ENCODE data around the gene EBP.
A peak's percentile ranks its signal among the peaks of the same experiment; 100 is the strongest.

EBP gene

DNA sequence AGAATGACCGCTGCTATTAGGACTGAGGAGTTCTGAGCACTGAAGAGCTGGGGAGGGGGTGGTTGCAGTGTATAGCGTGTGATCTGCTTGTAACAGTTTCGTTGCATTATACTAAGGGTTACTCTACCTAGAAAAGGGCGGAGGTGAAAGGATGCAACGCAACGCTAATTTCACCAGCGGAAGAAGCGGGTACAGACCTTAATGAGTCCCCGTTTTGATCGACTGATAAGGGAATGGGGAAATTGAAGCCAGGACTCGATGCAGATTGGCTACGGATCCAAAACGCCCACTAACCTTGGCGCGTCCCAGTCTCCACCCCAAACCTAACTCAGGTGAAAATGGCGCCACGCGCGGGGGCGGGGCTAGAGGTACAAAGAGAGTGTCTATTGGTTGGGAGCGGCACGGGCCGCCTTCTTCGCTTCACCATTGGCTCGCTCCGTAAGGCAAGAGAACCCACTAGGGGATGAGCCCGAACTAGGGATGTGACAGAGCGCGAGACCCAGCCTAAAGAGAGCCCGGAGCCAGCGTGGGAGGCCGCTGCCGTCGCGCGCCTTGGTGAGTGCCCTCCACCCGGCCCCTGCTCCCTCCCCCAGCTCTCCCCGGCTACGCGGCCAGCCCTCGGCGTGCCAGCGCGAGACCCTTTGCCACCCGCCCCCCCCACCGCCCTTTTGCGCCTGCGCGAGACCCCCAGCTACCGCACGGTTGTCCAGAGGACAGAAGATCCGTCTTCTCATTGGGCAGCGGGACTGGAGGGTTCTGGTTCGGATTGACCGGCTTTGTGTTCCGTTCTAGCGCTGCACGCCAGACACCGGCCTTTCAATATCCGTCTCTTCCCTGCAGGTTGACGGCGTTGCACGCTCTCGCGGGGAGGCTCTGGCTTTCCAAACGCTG lies at the start of gene EBP:
EBP (plus strand) TSS at position 456 of the 891 bp plus-strand sequence. CDS start 1,964 bp downstream, outside the sequence.
- DNase-seq: peak; percentile 90 to 96 (median 94)

DNA sequence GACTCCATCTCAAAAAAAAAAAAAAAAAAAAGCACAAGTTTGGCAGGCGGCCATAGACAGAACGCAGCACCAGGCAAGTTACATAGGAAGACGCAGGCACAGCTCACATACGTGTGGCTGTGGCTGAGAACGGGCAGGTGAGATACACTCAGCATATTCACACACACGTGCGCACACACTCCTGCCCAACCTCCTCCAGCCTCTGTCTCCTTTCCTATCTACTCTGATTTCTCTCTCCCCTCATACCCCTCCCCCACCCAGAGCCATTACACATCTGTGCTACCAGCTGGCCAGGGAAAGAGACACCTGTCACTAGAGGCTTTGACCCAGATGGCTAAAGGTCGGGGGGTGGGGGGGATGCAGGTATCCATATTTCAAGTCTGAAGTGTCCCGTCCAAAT lies 49.4 kb upstream of the EBP start:
- no peak for DNase-seq

DNA sequence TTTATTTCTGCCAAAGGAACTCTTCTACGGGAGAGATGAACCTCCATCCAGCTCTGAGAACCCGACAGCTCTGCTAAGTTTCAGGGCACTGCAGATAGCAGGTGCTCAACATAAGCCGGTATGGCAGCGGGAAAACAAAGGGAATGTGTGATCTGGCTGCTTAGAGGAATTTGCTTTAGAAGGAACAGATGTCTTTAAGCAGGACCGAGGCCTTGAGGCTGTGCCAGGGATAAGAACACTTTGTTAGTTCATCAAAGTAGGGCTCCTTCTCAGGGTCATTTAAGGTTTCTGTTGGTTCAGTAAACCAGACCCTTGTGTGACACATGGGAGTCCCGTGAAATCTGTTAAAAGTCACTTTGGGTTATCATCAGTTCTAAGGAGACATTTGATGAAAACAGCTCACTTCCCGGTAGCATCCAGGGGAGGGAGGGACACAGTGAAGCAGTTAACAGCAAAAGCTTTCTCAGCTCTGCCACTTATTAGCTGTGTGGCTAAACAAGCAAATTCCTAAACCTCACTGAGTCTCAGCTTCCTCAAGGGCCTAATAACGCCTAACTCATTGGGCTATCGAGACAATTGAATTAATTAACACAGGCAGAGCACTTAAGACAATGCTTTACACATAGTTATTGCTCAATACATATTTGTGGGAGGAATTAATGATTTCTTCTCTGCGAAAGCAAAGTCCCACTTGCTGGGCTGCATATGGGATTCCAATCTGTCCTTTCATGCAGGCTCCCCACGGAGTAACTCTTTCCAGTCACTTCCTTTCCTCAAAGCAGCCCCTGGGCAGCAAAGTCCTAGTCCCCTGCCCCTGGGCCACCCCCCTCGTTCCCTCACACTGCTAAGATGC lies 48.5 kb upstream of the EBP start:
- no peak for DNase-seq

DNA sequence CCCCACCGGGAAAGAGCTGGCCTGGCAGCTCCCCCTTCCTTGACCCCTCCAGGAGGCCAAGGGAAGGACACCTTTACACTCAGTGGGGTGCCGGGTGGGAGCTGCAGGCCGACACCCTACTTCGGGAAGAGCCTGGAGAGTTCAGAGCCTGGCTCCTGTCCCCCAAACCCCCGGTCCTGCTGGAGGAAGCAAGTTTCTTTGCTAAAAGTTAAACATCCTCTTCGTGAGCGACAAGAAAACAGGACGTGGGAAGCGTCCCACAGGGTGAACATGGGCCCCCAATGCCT lies 48.0 kb upstream of the EBP start:
- no peak for DNase-seq

DNA sequence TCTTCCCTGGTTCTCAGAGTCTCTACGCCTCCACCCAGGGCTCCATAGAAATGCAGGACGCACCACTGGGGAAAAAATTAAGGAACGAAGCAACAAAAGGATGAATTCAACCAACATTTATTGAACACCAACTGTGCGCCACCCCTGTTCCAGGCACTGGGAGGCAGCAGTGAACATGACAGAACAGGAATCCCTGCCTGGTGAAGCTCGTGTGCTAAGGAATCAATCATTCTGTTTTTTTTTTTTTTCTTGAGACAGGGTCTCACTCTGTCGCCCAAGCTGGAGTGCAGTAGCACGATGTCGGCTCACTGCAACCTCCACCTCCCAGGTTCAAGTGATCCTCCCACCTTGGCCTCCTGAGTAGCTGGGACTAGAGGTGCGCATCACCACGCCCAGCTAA lies 47.5 kb upstream of the EBP start:
- DNase-seq: no peak

DNA sequence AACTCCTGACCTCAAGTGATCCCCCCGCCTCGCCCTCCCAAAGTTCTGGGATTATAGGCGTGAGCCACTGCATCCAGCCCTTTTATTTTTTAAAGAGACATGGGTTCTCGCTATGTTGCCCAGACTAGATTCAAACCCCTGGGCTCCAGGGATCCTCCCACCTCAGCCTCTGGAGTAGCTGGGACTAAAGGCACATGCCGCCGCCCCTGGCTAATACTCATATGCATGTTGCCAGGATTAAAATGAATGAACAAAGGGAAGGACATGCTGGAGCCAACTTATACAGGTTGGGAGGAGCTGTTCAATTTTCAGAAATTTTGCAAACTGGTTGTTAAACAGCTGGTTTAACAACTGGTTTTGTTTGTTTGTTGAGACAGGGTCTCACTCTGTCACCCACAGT lies 47.0 kb upstream of the EBP start:
- no peak for DNase-seq

DNA sequence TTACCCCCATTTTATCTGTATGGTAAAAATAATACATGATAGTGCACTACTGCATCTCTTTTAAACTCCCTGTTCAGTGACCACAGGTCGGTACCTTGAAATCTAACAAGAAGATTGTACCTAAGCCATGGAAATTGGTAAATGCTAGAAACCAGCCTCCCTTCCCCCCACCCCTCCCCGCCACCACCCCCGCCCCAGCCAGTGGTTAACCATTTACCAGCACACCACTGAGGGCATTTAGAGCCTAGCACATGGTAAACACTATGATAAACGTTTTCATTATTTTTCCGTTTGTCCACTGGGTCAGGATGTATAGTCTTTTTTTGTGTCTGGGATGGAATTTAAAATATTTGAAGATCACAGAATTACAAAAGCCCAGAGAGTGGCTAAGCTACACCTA lies 46.3 kb upstream of the EBP start:
- no peak for DNase-seq

DNA sequence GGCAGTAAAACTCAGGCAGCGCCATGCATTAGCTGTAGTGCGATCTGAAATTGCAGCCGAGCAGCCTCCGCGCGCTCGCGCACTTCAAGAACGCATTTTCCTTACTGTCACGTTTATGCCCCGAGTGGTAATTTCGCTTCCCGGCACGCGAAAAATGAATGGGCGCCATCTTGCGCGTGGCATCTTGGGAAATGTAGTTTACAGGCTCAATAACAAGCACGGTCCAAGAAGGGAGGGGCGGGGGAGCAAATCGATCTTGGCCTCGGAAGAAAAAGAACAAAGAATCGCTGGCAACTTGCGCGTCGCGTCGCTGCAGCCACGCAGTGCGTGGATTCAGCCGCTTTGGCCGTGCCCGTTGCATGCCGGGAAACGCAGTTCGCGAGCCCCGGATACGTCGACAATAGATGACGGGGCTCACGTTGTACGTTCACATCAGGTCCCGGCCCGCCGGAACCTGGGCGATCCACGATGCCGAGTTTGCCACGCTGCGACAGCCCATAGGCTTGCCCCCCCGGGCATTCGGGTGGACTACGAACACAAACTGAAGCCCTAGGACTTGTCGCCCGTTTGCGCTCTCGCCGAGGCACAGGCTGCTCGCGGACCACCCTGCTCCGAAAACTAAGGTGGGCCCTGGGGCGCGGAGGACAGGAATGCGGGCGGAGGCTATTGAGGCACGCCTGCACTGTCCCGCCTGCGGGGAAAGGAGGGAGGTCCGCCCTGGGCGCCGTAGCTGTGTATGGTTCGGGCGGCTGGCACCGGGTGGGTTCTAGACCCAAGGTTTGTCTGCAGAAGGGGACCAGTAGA lies 45.6 kb upstream of the EBP start, which contains the start of gene FTSJ1:
FTSJ1 (plus strand) TSS at position 426 of the 804 bp plus-strand sequence. CDS start 1,849 bp downstream, outside the sequence.
- peak; percentile 81 to 93 (median 85) for DNase-seq

DNA sequence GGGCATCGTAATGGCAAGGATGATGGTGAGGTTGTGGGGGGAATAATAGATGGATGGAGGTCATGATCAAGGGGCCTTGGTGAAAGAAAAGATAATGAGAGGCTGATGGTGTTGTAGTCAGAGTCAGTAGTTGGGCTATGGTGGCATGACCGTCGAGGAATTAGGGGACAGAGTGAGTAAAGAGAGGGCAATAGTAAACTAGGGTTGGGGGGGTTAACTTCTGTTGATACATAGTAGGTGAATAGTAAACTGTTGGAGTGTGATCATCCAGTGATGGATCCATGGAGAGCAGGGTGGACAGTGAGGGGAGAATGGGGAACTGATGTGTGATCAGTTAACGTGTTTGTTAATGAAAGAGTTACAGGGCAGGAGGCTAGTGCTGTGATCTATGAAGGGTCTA lies 44.7 kb upstream of the EBP start:
- DNase-seq: no peak

DNA sequence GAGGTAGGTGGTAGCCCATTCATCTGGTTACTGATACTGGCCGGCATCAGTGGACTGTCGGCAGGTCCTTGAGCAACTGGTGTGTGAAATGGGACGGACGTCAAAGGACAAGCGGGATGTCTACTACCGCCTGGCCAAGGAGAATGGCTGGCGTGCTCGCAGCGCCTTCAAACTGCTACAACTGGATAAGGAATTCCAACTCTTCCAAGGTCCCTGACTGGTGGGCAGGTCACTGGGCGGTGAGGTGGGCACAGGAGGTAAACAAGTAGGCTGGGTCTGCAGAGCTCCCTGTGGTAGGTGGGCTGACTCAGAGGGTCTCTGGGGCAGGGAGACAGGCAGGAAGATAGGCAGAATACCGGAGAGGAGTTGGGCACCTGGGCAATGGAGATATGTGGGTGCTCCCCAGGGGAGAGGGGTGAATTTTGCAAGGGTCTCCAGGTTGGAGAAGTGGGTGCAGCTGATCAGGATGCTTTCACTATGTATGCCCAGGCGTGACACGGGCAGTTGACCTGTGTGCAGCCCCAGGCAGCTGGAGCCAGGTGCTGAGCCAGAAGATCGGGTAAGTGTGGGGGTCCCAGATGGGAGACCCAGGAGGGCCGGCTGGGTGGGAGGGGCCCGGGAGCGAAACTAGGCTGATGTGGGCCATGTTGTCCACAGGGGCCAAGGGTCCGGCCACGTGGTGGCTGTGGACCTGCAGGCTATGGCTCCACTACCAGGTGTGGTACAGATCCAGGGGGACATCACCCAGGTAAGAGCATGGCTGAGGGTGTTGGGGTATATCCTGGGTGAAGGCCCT lies 43.5 kb upstream of the EBP start:
- no peak for DNase-seq

DNA sequence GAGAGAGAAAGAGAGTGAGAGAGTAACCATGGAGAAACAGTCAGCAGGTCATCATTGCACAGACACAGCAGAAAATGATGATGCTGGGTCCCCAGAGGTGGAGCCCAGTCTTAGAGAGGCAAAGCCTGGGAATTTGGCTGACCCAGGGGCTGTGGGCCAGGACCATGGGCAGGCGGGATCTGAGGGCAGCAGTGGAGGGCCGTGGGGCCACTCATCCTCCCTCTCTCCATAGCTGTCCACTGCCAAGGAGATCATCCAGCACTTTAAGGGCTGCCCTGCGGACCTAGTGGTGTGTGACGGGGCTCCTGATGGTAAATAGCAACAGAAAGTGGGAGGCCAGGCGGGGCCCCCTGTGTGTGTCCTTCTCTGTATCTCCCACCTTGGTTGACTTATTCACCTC lies 42.8 kb upstream of the EBP start:
- no peak for DNase-seq

DNA sequence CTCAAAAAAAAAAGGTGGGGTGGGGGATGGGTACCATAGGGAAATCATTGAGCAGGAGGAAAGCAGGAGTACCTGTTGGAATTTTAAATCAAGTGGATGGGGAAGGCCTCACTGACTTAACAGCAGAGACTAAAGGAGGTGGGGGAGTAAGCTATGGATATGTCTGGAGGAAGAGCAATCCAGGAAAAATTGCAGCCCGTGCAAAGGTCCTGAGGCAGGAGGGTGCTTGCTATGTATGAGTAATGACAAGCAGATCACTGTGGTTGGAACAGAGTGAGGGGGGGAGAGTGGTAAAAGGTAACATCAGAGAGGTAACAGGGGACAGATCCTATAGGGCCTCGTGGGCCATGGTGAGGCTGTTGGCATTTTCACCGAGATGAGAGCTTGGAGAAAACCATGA lies 41.5 kb upstream of the EBP start:
- DNase-seq: no peak

DNA sequence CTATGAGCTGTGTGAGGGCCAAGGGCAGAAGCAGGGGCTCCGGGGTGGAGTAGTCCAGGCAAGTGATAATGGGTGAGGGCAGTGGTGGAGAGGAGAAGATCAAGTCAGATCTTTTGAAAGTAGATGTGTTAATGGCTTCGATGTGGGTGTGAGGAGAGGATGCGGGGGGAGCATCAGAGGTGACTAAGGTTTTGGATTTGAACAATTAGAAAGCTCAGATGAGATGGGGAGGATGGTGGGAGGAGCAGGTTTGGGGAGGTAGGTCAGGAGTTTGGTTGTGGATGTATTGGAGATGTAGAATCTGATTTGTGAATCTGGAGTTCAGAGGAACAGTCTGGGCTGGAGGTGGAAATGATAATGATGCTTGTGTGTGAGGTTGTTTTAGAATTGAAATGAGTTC lies 41.0 kb upstream of the EBP start:
- DNase-seq: no peak

DNA sequence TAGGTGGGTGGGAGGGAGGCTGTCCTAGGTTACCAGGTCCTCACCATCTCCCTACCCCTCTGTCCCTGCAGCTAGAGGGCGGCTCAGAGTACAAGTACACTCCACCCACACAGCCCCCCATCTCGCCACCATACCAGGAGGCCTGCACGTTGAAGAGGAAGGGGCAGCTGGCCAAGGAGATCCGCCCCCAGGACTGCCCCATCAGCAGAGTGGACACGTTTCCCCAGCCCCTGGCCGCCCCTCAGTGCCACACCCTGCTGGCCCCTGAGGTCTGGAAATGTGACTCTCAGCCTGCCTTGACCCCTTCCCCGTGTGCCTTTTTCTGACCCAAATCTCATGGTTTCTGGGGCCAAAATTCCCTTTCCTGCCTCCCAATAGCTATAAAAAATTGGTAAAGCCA lies 39.1 kb upstream of the EBP start:
- no peak for DNase-seq

DNA sequence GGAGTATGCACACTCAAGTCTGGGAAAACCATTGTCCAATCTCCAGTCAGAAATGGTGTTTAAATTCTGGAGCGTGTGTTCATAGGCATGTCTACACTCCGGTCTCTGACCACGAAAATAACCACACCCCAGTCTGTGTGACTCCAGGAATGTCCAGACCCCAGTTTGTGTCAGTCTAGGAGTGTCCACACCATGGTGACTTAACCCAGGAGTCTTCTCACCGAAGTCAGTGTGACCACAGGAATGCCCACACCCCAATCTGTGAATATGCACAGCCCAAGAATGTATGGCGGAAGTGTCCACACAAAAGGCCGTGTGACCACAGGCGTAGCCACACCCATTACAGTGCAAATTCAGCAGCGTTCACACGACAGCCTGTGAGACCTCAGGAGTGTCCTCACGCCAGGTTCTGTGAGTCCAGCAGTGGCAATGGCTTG lies 34.2 kb upstream of the EBP start:
- no peak for DNase-seq

DNA sequence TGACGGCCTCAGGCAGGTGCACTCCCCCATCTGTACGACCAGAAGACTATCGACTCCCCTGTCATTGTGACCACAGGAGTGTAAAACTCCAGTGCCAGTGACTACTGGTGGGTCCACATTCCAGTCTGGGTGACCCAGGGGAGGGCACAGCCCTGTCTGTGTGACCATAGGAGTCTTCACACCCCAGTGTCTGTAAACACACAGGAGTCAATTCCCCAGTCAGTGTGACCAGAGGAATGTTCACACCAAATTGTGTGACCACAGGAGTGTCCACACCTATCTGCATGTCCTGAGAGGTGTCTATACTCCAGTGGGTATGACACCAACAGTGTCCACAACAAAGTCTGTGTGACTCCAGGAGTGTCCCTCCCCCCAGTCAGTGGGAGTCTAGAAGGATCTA lies 33.6 kb upstream of the EBP start:
- DNase-seq: no peak

DNA sequence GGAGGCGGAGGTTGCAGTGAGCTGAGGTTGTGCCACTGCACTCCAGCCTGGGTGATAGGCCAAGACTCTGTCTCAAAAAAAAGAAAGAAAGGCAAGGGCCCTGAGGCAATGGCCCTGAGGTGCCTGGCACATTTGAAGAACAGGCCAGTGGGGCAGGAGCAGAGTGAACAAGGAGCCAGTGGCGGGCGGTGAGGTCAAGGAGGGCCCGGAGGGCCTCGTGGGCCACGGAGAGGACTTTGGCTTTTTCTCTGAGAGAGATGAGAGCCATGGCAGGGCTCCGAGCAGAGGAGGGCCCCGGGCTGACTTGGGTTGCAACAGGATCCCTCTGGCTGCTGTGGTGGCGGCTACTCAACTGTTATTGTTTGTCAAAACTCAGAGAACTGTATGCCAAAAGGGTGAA lies 32.3 kb upstream of the EBP start:
- no peak for DNase-seq

DNA sequence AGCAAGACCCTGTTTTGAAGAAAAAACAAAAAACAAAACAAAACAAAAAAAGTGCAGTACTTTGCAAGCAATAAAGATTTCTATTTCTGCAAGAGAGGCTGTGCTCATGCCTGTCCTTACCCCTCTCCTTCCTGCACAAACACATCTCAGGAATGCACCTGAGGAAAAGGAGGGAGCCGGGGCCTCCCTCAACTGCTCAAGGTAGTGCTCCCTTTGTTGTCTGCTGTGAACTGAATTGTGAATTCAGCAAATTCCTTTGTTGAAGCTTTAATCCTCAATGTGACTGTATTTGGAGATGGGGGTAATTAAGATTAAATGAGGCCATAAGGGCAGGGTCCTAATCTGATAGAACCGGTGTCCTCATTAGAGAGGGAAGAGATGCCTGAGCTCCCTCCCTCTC lies 31.7 kb upstream of the EBP start:
- DNase-seq: no peak

DNA sequence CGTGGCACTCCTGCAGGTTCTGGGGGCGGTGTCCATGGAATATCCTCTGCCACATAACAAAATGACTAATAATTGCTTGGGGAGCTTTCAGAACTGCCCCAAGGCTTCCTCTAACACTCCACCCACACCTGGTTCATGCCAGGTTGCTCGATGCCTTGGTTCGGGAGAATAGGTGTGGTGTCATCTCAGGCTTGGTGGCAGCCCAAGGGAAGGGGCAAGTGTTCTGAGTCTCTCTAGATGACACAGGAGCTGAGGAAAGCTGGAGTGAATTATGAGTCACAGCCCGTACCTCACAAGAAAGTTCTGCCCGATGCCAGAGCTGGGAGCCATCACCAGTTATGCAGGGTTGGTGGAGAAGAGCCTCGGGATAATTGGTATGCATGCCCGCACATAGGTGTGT lies 30.9 kb upstream of the EBP start:
- DNase-seq: no peak

DNA sequence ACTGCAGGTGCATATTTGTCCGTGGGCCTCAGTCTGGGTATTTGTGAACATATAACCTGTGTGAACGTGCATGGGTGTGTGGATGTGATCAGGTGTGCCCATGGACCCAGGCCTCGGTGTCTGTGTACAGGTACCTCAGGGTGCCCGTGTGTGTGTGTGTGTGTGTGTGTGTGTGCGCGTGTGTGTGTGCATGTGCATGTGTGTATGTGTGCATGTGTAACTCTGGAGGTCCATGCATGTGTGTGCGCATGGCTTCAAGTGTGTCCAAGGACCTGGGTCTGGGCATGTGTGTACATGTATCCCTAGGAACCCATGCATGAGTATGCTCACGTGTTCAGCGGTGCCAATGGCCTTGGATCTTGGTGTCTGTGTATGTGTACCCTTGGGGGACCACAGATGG lies 29.8 kb upstream of the EBP start:
- DNase-seq: no peak

DNA sequence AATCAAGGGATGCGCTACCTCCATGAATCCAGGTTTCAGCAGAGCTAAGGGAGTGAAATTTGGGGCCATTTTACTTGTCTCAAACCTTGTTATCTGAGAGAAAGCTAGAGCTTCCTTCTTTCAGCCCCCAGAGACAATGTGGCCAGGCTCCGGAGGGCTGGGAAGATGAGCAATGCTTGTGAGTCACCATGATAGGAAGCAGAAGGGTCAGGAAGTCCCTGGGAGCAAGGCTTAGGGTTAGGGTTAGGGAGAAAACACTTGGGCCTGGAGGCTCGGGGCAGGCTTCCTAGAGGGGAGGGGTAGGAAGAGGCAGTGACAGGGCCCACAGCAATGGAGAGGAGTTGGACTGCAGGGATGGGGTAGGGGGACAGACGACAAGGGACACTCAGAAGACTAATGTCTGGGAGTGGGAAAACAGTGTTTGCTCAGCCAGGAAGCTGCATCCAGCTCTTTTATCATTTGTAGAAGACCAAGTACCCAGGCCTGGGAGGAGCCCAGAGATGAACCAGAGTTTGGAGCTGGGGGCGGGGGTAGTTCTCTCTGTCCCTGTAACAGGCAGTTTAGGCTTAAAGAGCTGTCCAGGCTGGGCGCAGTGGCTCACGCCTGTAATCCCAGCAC lies 29.2 kb upstream of the EBP start:
- no peak for DNase-seq

DNA sequence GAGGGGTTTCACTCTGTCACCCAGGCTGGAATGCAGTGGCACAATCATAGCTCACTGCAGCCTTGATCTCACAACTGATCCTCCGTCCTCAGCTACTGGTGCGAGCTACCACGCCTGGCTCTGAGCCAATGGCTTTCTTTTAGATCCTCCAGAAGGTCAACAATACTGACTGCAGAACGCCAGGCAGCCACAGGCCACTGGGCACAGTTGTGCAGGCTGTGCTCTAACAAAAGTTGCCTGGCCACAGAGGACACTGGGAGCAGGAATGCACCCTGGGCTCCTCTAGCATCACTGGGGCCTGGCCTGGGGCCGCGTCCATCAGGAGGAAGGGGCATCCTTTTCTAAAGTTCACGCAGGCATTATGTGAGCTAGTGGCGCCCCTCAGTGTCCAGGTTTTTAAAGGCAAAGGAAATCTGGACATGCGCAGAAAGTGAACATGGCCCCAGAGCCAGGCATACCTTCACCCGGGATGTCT lies 27.7 kb upstream of the EBP start:
- peak in 1 of 3 experiments; percentile 37 for DNase-seq

Measured in NCI-H1417 (cell line).